HL-60 (cell line): ENCODE measurements around the gene BTG2.

ENCODE experiments used
- GABPA ChIP-seq: IDR thresholded peaks from 2 replicates; pipeline ENCODE4 v1.6.1; 2012; ENCODE audit warnings: low read depth
- POLR2AphosphoS5 ChIP-seq: IDR thresholded peaks from 2 replicates; pipeline ENCODE4 v1.6.1; 2012; ENCODE audit warnings: low read depth
- TF ChIP-seq, protein P1 (sequence below): IDR thresholded peaks from one replicate; pipeline ENCODE4 v1.5.1; 2011; ENCODE audit warnings: low read length, control low read depth, inconsistent platforms; ENCODE audit not compliant: insufficient read depth
- TF ChIP-seq, protein P2 (sequence below): IDR thresholded peaks from 2 replicates; pipeline ENCODE4 v1.6.1; 2012; ENCODE audit warnings: low read depth; ENCODE audit not compliant: insufficient replicate concordance

DNA sequence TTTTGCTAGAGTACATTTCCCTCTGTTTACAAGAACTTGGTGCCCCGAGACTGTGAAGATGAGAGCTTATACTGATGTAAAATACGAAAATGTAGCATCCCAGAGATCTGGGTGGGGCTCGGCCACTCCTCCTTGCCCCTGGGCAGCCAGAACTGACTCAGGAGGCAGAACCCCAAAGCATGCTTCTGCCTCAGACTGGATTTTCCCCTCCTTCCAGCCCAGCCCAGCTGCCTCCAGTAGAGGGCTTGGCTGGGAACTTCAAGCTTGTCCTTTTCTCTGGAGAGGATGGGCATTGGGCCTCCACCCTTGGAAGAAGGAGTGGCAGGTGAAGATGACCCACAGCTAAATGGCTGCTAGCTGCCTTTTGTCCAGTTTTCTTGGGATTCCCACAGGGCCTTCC is 24.3 kb upstream of the BTG2 start:
- TF ChIP-seq, protein P1, sequence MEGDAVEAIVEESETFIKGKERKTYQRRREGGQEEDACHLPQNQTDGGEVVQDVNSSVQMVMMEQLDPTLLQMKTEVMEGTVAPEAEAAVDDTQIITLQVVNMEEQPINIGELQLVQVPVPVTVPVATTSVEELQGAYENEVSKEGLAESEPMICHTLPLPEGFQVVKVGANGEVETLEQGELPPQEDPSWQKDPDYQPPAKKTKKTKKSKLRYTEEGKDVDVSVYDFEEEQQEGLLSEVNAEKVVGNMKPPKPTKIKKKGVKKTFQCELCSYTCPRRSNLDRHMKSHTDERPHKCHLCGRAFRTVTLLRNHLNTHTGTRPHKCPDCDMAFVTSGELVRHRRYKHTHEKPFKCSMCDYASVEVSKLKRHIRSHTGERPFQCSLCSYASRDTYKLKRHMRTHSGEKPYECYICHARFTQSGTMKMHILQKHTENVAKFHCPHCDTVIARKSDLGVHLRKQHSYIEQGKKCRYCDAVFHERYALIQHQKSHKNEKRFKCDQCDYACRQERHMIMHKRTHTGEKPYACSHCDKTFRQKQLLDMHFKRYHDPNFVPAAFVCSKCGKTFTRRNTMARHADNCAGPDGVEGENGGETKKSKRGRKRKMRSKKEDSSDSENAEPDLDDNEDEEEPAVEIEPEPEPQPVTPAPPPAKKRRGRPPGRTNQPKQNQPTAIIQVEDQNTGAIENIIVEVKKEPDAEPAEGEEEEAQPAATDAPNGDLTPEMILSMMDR, result no peak
- TF ChIP-seq, protein P2, sequence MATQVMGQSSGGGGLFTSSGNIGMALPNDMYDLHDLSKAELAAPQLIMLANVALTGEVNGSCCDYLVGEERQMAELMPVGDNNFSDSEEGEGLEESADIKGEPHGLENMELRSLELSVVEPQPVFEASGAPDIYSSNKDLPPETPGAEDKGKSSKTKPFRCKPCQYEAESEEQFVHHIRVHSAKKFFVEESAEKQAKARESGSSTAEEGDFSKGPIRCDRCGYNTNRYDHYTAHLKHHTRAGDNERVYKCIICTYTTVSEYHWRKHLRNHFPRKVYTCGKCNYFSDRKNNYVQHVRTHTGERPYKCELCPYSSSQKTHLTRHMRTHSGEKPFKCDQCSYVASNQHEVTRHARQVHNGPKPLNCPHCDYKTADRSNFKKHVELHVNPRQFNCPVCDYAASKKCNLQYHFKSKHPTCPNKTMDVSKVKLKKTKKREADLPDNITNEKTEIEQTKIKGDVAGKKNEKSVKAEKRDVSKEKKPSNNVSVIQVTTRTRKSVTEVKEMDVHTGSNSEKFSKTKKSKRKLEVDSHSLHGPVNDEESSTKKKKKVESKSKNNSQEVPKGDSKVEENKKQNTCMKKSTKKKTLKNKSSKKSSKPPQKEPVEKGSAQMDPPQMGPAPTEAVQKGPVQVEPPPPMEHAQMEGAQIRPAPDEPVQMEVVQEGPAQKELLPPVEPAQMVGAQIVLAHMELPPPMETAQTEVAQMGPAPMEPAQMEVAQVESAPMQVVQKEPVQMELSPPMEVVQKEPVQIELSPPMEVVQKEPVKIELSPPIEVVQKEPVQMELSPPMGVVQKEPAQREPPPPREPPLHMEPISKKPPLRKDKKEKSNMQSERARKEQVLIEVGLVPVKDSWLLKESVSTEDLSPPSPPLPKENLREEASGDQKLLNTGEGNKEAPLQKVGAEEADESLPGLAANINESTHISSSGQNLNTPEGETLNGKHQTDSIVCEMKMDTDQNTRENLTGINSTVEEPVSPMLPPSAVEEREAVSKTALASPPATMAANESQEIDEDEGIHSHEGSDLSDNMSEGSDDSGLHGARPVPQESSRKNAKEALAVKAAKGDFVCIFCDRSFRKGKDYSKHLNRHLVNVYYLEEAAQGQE, result no peak
- TF ChIP-seq POLR2AphosphoS5 (no peak), GABPA (no peak)
